Measurements from ENCODE around the gene FBRSL1.
A peak's percentile ranks its signal among the peaks of the same experiment; 100 is the strongest.

The FBRSL1 gene

GRCh38 chr12:132545164-132545953 lies 55.4 kb downstream of the FBRSL1 start:
- DNase-seq: no peak

- no peak for DNase-seq
Measured at GRCh38 chr12:132545955-132546354, 56.0 kb downstream of the FBRSL1 start.

GRCh38 chr12:132546647-132547046 lies 56.7 kb downstream of the FBRSL1 start:
- DNase-seq: no peak

DNA sequence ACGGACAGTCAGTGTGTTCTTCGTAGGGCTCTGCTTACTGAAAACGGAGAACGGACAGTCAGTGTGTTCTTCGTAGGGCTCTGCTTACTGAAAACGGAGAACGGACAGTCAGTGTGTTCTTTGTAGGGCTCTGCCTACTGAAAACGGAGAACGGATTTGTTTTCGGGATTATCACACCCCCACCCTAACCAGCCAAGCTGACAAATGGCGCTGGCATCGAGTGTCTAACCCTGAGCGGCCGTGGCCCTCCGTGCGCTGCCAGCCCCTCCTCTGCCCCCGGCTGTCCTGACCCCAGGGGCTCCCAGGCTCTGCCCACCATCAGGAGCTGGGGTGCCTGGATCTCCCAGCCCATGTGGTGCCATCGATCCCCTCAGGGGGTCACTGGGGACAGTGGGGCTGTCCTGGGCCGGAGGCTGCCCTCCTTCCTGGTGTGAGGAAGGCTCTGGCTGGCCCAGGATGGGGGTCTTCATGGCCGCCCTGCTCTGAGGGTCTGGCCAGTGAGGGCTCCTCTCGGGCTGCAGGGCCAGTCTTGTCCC lies 57.3 kb downstream of the FBRSL1 start:
- no peak for DNase-seq

DNA sequence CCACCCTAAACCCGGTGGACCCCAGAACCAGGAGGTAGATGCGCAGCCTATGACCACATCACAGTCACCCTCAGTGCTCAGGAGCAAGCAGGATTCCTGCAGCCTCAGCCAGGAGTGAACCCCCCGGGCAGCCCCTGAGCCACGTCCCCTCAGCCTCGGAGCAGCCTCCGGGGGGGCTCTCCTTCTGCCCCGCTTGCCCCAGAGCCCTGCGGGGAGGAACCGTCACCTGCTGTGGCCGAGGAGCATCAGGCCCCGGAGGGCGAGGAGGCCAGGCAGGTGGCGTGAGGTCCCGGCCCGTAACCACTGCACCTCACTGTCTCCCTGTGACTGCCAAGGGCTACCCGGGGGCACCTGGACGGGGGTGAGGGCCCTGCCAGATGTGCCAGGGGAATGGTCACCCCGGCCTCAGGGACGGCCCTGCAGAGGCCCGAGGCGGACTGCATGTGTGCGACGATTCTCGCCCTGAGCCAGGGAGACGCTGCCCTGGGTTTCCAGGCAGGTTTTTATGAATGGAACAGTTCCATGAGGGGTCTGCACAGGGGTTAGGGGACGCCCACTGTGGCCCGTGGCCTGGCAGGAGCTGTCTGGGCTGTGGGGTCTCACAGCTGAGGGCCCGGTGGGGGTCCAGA lies 58.6 kb downstream of the FBRSL1 start:
- no peak for DNase-seq

DNA sequence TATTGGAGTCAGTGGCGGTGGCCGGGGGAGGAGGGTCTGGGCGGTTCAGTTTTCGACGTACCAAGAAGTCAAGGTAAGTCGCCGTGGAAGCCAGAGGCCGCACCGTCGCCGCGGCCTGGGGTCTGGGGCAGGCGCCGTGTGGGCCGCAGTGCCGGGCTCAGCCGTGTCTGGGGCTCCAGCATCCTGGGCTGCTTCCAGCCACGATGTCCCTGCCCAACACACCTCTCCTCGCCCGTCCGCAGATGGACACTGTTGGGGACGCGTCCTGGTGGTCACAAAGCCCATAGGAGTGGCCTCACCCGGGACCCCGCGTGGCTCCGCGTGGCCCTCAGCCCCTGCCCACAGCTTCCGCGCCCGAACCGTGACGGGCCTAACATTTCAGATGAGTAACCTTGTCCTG lies 59.1 kb downstream of the FBRSL1 start:
- no peak for DNase-seq

GRCh38 chr12:132550014-132550802 lies 60.3 kb downstream of the FBRSL1 start:
- DNase-seq: no peak

DNA sequence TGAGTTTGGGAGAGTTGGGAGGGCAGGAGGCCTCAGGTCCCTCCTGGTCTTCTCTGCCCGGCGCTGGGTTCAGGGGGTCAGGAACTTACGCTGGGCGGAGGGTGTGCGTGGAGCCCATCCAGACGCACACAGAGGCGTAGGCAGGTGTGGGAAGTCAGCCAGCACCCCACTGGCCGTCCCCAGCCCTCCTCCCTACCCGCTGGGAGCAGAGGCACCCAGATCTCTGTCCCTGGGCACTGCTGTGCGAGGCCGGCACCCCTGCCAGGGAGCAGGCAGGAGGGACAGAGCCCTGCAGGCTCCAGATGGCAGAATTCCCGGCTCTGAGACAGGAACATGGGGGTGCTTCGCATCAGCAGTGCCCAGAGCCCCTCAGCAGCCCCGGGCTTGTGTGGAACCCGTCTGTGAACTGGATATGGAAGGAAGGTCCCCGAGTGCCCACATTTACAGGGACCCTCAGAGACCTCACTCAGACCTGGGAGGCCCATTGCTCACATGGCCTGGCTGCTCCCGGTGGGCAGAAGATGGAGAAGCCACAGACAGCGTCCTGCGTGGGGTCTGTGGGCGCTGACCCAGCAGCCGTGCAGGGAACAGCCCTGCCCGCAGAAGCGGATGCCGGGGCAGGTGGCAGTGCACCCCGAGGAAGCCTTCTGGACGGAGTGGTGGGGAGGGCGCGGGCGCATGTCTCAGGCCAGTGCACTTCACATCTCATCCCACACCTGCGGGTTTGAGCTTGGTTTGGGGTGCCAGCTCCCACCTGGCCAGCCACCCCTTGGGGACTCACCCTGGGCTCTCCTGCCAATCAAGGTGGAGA lies 61.1 kb downstream of the FBRSL1 start:
- no peak for DNase-seq

DNA sequence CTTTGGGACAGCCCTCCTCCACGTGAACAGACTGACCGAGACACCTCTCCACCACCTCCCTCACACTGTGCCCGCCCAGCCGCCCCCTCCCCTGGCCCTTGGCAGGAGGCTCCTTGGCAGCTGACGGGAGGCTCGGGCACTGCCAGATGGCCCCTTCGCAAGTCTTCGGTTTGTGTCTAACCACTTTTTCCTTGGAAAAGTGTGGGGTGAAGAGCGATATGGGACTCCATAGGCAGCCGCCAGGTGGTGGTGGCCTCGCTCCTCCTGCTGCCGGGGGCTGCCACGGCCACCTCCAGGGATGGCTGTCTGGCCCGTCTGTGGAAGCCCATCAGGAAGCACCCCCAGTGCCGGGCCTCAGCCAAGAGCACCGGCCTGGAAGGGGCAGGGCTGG lies 61.7 kb downstream of the FBRSL1 start:
- no peak for DNase-seq

DNA sequence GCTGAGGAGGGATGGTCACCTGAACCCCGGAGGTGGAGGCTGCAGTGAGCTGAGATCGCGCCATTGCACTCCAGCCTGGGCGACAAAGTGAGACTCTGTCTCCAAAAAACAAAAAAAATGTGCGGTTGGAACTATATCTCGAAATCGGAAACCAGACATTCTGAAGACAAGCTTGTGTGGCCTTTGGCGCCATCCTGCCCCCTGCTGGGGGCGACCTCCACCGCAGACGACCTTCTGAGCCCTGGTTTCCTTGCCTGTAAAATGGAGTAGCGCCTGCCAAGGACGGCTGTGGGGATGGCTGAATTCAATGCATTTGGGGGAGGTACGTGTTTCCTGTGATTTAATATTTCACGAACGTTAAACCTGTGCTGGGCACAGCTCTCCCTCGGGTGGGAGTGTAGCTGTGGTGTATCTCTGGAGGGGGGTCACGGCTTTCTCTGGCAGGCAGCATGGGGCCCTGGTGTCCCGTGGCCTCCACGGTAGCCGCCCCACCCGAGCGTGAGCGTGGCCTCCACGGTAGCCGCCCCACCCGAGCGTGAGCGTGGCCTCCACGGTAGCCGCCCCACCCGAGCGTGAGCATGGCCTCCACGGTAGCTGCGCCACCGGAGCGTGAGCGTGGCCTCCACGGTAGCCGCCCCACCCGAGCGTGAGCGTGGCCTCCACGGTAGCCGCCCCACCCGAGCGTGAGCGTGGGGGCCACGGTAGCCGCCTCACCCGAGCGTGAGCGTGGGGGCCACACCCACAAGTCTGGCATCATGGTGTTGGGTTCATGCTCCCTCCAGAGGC lies 65.1 kb downstream of the FBRSL1 start:
- peak; percentile 20 for DNase-seq

DNA sequence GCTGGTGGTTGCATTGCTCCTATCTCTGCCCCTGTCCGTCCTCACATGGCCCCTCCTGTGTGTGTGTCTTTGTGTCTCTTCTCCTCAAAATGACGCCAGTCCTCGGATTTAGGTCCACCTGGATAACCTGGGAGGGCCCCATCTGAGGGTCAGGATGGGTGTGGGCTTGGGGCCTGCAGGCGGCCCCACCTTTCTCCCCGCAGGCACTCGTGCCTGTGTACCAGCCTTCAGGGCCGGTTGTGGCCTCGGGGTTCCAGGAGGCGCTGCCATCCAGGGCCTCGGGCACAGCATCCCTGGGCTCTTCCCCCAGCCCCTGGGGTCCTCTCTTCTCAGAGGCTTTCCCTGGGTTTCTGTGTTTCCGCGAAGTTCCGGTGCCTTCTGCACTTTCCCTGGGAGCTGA lies 65.7 kb downstream of the FBRSL1 start:
- no peak for DNase-seq

DNA sequence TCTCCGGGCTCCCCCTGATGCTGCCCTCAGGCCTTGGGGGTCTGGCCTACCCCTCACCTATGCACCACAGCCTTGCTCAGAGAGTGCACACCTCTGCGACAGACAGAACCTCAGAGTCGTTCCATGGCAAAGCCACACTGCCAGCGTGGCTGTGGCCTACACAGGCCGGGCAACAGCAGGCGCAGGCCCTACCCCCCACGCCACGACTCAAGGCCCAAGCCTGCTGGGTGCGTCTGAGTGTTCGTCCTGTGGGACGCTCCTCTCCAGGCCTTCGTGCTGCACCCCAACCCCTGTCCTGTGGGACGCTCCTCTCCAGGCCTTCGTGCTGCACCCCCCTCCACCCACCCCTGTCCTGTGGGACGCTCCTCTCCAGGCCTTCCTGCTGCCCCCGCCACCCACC lies 66.3 kb downstream of the FBRSL1 start:
- no peak for DNase-seq

DNA sequence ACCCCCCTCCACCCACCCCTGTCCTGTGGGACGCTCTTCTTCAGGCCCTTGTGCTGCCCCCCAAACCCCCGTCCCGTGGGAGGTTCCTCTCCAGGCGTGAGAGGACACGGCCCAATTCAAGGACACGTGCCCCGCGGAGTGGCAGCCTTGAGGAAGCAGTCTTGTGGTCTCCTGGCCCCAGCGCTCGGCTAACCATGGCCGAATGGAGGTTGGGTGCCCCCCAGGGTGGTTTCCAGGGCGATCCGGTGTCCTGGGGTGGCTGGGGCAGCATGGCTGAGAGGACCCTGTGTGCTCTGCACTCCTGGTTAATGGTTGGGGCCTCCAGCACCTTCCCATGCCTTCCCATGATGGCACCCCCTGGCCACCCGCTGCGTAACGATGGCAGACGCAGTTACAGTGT lies 66.8 kb downstream of the FBRSL1 start:
- no peak for DNase-seq

DNA sequence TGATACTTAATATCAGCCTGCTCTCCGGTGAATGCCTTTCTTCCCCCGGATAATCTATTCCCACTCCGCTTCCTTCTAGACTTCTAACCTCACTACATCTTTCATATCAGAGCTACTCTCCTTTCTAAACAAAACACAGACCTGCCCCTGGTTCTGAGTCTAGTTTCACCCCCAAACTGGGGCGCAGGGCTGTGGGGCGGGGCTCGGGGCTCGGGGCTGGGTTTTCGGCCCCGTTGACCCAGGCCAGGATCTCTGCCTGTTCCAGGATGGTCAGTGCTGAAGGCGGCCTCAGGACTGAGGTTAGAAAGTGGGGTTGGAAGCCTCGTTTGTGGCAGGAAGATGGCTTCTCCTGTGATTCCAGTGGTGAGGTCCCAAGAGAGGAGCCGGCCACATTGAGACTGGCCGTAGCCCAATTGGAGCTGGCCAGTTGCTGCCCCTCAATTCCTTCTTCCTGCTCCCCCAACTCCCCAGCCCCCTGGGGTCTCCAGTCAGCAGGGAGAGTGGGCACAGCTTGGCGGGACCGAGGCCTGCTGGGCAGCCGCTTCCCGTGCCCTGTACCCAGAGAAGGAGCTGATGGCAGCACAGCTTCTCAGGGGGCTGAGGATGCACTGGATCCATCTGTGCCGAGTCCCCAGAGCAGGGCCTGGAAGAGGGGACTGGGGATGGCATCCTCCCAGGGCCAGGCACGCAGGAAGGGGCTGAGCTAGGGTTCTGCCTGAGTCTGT lies 67.5 kb downstream of the FBRSL1 start:
- DNase-seq: no peak

DNA sequence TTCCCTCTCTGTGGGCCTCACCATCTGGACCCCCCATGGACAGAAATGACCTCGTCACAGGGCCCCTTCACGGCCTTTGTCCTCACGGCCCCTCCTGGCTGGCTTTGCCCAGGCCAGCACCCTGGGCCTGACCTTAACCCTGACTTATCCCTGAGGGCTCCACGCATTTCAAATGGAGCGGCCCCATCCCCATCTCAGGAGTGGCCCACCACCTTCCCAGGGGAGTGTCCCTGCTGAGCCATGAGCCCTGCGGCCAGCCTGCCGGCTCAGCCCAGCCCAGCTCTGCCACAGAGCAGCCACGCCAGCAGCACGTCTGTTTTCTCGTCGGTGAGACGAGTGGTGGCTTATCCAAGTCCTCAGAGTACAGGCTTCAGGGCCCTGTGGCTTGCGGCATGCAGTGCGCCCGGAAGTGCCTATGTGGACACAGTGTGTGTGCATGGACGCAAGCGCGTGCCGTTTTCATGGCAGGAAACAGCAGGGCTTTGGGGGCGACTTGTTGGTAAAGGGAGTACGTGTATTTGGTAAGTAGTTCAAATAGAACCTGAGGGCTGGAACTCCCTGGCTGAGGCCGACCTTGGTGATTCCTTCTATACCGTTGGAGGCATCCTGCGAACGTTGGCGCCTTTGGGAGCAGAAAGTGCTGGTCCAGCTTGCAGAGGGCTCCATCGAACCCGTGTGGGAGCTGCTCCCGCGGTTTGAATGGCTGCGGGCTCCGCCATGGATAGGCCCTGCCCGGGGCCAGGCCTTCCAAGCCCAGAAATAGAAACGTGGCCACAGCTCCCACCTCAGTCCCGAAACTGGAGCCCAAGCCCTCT lies 68.3 kb downstream of the FBRSL1 start:
- DNase-seq: no peak

- no peak for DNase-seq
Measured at GRCh38 chr12:132558861-132559623, 69.1 kb downstream of the FBRSL1 start.

DNA sequence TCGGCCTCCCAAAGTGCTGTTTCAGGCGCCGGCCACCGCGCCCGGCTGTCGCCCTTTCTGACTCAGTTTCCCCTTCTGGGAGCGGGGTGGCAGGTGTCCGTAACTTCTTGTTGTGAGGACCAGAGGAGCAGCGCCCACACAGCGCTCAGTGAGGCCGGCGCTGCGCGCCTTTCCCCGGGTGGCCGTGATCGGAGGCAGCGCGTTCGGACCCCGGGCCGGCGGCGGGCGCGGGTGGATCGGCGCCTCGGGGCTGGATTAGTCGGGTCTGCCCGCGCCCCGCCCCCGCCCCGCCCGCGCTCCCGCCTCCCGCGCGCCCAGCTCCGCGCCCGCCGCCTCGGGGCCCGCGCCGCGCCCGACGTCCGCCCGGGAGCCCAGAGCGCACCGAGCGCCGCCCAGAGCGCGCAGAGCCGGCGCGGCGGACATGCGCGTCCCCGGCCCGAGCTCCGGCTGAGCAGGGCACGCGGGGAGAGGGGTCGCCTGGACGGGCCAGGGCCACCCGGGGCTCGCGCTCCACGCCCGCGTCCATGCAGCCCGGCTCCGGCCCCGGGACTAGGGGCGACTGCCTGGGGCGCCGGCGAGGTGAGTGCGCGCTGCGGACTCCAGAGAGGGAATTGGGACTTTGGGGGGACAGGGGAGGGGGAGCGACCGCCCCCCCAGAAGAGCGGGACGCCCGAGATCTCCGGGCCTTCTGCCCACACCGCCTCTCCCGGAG lies 69.9 kb downstream of the FBRSL1 start:
- DNase-seq: no peak

GRCh38 chr12:132560364-132560613 lies 70.3 kb downstream of the FBRSL1 start:
- DNase-seq: no peak

Measured in central memory CD4-positive, alpha-beta T cell (primary cell).